Right hindlimb (tissue), 1 donor: ENCODE results near the gene LRRC51.

Source experiments
- DNase-seq: peaks from one replicate; pipeline ENCODE4 v3.0.0-alpha.2; 2018

LRRC51 gene

DNA sequence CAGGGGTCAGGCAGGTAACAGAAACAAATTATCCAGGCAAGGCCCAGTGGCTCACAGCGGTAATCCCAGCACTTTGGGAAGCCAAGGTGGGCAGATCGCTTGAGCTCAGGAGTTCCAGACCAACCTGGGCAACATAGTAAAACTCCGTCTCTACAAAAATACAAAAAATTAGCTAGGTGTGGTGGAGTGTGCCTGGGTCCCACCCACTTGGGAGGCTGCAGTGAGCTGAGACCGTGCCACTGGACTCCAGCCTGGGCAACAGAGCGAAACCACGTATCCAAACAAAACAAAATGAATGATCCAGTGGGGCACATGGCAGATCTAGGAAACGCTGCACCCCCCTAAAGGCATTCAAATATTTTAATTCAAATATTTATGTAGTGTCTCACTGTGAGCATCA is 10.2 kb upstream of the LRRC51 start:
- DNase-seq = no peak

DNA sequence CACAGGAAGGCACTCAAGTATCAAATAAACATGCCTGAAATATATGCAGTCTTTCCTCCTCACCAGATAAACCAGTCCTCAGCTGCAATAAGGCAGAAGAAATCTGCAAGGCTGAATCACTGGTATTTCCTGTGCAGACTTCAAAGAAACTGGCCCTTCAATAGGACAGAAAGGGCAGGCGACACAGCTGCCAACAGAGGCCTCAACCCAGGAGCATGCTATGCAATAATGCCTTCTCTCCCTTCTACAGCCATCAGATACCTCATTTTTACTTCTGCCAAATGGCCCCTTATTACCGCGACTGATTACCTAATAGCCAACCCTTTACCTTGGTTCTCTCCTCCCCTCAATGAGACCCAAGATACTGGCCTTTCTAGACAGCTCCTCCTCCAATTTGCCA is 8.3 kb upstream of the LRRC51 start:
- no peak for DNase-seq

GRCh38 chr11:72075109-72075508 is 5.5 kb upstream of the LRRC51 start:
- no peak for DNase-seq

DNA sequence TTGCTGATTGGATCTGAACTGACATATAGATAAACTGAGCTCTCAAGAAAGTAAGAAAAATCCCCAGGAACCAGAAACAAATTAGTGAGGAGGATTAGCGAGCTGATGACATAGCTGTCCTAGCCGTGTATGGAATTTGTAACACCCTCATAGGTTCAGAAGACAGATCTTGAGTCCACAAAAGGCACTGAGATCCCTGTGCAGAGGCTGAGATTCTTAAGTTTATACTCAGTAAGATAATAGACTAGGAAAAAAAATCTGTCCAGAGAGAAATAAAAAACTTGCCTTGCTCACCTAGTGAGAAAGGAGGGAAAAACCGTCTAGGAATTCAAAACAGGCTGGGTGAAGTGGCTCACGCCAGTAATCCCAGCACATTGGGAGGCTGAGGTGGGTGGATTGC is 4.9 kb upstream of the LRRC51 start:
- DNase-seq = no peak

DNA sequence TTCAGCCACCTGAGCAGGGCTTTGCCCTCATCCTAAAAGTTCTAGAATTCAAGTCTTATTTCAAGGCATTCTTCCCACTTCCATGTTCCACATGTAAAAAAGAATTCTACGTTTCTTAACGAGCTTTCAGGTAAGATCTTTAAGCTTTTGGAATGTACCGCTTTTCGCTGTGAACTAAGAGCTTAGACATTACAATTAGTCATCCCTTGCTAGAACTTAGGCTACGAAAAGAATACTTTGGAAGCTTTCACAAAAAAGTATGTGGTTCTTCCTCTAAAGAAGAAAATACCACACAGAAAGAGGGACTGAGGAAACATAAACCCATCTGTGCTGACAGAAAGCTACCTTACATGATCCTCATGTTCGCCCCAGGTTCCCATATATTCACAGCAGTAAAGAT is 2.2 kb upstream of the LRRC51 start:
- DNase-seq = no peak

DNA sequence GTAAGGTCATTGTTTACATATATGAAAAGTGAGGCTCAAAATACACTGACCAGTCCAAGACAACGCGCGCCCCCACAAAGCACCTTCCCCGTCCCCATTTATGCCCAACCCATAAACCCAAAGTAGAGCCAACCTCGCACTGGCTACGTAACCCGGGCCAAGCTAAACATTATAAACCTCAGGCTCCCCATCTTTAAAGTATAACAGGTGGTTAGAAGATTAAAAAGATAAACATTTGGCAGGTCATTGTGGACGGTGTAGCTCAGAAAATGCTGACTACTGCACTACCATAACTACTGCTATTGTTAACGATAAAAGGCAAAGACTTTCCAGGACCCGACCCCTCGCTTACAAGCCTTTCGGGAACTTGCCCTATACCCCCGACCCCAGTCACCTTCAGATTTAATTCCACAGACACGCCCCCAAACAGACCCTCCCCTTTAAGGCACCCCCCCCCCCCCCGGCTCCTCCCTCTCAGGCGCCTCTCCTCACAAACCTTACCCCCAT is 778 bp upstream of the LRRC51 start:
- DNase-seq = no peak

DNA sequence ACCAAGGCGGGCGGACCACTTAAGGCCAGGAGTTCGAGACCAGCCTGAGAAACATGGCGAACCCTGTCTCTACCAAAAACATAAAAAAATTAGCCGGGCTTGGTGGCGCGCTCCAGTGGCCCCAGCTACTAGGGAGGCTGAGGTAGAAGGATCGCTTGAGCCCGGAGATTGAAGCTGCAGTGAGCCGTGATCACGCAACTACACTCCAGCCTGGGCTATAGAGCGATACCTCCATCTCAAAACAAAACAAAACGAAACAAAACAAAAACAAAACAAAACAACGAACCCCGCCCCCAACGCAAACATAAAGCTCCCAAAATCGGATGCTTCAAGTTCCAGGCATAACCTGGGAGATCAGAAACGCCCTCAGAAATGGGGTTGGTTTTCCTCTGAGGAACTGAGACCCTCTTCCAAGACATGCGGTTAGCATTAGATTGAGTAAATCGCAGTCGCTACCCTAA is 564 bp downstream of the LRRC51 start:
- DNase-seq = no peak

- no peak for DNase-seq
These were observed 1.3 kb downstream of the LRRC51 start for GRCh38 chr11:72081821-72082453.

DNA sequence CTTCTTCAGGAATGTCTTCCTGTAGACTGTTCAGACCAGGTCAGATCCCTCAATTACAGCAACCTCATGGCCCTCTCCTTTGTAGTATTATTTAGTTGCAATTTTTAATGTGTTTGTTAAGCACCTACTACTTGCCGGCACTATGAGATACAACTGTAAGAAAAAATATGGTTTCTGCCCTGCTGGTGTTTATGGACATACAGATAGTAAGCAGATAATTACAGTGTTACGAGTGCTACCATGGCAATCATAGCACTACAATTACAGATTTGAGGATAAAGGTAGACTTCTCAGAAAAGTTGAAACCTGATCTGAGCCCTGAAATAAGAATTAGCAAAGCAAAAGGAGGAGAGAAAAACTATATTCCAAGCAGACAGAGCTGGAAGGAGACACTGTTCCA is 2.8 kb downstream of the LRRC51 start:
- DNase-seq = no peak

- DNase-seq = no peak
These were observed 3.4 kb downstream of the LRRC51 start for GRCh38 chr11:72084076-72084475.

DNA sequence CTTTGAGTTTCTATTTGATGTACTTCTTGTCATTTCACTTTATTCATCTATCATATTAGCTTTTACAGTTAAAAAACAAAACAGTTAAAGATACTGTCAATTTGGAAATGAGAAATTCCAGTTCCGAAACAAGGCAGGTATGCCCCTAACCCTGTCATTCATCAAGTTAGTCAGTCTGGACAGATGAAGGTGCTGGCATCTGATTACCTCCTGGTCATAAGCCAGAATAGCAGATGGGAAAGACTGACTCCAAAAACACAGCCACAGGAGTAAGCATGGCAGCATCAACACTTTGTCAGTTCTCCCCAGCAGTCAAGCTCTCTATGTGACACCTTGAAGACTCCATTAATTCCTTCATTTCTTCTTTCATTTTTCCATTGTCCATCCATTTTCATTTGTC is 4.3 kb downstream of the LRRC51 start:
- DNase-seq = no peak

- DNase-seq = no peak
These were observed 5.1 kb downstream of the LRRC51 start for GRCh38 chr11:72085621-72086351.

- no peak for DNase-seq
These were observed 7.6 kb downstream of the LRRC51 start for GRCh38 chr11:72088076-72088808.

DNA sequence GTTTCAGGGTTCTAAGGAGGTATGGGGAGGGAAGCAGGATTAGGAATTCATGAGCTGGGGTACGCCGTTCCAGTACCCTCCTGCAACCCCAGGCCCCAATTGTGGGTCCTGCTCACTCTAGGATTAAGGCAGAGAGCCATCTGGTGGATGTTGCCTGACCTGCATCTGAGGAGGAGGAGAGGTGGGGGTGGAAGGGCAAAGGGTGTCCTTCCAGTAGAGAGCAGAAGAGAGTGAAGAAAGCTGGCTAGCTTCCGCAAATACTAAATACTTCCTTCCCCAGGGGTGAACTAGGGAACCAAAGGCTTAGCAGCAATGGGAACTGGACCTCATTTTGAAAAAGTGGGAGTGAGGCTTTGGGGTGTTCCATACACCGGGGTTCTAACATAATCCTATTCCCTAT is 10.6 kb downstream of the LRRC51 start:
- peak; percentile 77 for DNase-seq

DNA sequence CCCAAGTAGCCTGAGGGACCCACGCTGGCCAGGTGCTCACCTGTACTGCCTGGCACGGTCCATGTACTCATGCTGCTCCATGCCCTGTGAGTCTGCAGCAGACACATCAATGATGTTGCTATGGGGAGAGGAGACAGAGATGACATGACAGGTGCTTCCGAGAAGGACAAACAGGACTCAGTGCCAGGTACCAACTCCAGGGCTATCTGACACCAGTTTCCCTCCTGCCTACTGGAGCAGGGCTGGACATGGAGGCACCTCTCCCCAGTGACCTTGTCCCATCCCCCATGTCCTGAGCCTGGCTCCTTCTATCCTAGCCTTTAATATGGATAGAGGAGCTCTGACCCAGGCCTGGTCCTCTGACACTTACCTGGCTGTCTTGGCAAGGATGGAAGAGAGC is 18.1 kb downstream of the LRRC51 start:
- DNase-seq = no peak

GRCh38 chr11:72100009-72100408 is 19.4 kb downstream of the LRRC51 start:
- no peak for DNase-seq

DNA sequence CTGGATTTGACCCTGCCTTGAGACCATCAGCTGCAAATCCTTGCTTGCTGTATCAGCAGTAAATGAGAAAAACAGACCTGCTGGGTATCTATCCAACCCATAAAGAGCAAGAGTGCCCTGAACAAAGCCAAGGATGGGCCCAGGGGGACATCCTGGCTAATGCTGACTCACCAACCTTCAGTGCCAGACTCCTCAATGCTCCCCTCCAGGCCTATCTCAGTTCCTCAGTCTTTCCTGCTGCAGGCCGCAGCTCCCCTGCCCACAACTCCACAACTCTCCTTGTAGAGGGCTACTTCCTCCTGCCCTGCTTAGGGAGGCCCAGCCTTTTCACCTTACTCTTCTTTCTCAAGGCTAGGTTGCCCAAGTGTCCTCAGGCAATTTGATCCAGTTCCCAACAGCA is 19.8 kb downstream of the LRRC51 start:
- no peak for DNase-seq

GRCh38 chr11:72102162-72102561 is 21.5 kb downstream of the LRRC51 start:
- no peak for DNase-seq

- no peak for DNase-seq
These were observed 21.9 kb downstream of the LRRC51 start for GRCh38 chr11:72102631-72102945.

DNA sequence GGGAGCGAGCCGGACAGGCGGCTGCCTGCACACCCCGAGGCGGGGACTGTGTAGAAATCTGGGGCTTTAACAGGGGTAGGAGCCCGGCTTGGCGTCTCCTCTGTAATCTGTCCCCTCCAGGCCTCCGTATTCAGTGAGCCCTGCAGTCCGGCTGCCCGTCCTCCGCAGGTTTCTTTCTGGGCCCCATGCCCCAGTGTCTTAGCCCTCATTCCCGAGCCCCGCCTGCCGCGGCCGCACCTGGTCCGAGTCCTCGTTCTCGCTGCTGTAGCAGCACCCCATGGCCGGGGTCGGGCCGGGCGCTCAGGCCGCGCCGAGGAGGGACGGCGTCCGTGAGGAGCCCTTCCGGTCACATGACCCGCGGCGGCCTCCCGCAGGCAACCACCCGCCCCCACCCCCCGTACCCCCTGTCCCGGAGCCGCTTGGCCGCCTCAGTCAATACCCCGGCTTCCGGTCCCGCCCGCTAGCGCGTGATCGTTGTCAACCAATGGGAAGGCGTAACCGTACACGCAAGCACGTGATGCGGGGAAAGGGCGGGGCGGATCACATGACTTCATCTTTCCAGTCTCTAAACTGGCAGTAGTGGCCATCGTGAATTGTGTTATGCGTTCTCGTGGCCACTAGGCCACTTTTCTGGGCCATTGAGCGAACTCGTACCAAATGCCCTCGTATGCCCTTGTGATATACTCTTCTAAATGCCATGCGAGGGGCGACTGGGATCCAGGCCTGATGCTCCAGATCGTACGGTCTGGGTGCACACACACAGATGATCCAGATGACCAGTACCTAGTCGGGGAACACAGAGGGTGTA is 22.5 kb downstream of the LRRC51 start, which contains the start of gene LAMTOR1:
LAMTOR1 (minus strand) TSS at position 352 of the 808 bp plus-strand sequence; CDS start at position 279, 73 bp downstream.
- peak; percentile 99 for DNase-seq

- no peak for DNase-seq
These were observed 23.1 kb downstream of the LRRC51 start for GRCh38 chr11:72103754-72104167.

DNA sequence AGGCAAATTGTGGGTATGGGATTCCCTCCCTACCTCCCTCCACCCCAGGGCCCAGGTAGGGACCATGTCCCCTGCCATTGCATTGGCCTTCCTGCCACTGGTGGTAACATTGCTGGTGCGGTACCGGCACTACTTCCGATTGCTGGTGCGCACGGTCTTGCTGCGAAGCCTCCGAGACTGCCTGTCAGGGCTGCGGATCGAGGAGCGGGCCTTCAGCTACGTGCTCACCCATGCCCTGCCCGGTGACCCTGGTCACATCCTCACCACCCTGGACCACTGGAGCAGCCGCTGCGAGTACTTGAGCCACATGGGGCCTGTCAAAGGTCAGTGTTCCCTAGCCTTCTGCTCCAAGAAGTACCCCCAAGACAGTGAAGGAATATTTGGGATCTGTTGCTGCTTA is 25.2 kb downstream of the LRRC51 start, which contains the start of gene TOMT:
TOMT (plus strand) TSS at position 37 of the 400 bp plus-strand sequence; CDS start at position 65, 28 bp downstream.
- no peak for DNase-seq
